Measurements from ENCODE around the gene SERGEF. TPM values are rescaled to one million over a fixed set of nuclear protein-coding genes. Genes with fewer than 3 reads are reported as not detected.

The SERGEF gene
- 39.5 and 43.9 TPM in 2 replicates for total RNA-seq

- Mint-ChIP-seq H3K36me3 (ENCODE audit: low read depth) (peaks cover 3% of the 10 kb centered on the region), H3K4me3 (ENCODE audit: low read depth) (peak within 1 kb of the TSS; percentile 99), H3K4me1 (ENCODE audit: low read depth) (peaks cover 33% of the 10 kb centered on the region), H3K27me3 (ENCODE audit: low read depth) (no peaks in the 10 kb centered on the region), H3K27ac (peak within 1 kb of the TSS; percentile 91), H3K9me3 (no peaks in the 10 kb centered on the region)
- intact Hi-C loops (cut with micrococcal nuclease): loop anchor here (1.0 to 10.0 kb wide), 6 partner anchors 93 to 936 kb away; partner anchors contain the start of genes GTF2H1, HPS5, RPS13 and SAAL1
- DNase-seq (ENCODE audit: low spot score): peak; percentile 93
Observed at GRCh38 chr11:18012906-18013781, at the start of gene SERGEF. TSS of gene SERGEF (minus strand) at chr11:18013047. CDS start at chr11:18013010, 37 bp downstream.

- intact Hi-C loops (cut with micrococcal nuclease): no loop called here
- Mint-ChIP-seq H3K27ac (no peak overlapping the region), H3K4me3 (ENCODE audit: low read depth) (no peak overlapping the region), H3K27me3 (ENCODE audit: low read depth) (peaks cover 9% of the 10 kb centered on the region), H3K36me3 (ENCODE audit: low read depth) (no peaks in the 10 kb centered on the region), H3K4me1 (ENCODE audit: low read depth) (no peaks in the 10 kb centered on the region), H3K9me3 (no peaks in the 10 kb centered on the region)
- no peak for DNase-seq (ENCODE audit: low spot score)
Observed at GRCh38 chr11:18061351-18061750, 48.5 kb upstream of the SERGEF start.

- peaks cover 18% of the 10 kb centered on the region for H3K27me3 Mint-ChIP-seq (ENCODE audit: low read depth)
- intact Hi-C loops (cut with micrococcal nuclease): no loop called here
- H3K9me3 Mint-ChIP-seq: no peaks in the 10 kb centered on the region
- no peak for DNase-seq (ENCODE audit: low spot score)
- no peaks in the 10 kb centered on the region for H3K36me3 Mint-ChIP-seq (ENCODE audit: low read depth)
- no peak overlapping the region for H3K4me3 Mint-ChIP-seq (ENCODE audit: low read depth)
- no peaks in the 10 kb centered on the region for H3K4me1 Mint-ChIP-seq (ENCODE audit: low read depth)
- H3K27ac Mint-ChIP-seq: no peak overlapping the region
Observed at GRCh38 chr11:18056561-18057181, 43.8 kb upstream of the SERGEF start.

- peaks cover 19% of the 10 kb centered on the region for H3K27me3 Mint-ChIP-seq (ENCODE audit: low read depth)
- H3K27ac Mint-ChIP-seq: no peak overlapping the region
- no peaks in the 10 kb centered on the region for H3K4me1 Mint-ChIP-seq (ENCODE audit: low read depth)
- DNase-seq (ENCODE audit: low spot score): no peak
- intact Hi-C loops (cut with micrococcal nuclease): no loop called here
- H3K4me3 Mint-ChIP-seq (ENCODE audit: low read depth): no peak overlapping the region
- H3K36me3 Mint-ChIP-seq (ENCODE audit: low read depth): no peaks in the 10 kb centered on the region
- no peaks in the 10 kb centered on the region for H3K9me3 Mint-ChIP-seq
Observed at GRCh38 chr11:18054511-18055103, 41.8 kb upstream of the SERGEF start.

- Mint-ChIP-seq H3K36me3 (ENCODE audit: low read depth) (no peaks in the 10 kb centered on the region), H3K27ac (no peak overlapping the region), H3K4me3 (ENCODE audit: low read depth) (no peak overlapping the region), H3K9me3 (no peaks in the 10 kb centered on the region), H3K4me1 (ENCODE audit: low read depth) (no peaks in the 10 kb centered on the region), H3K27me3 (ENCODE audit: low read depth) (peaks cover 44% of the 10 kb centered on the region)
- no peak for DNase-seq (ENCODE audit: low spot score)
- intact Hi-C loops (cut with micrococcal nuclease): no loop called here
Observed at GRCh38 chr11:18050848-18051247, 38.0 kb upstream of the SERGEF start.

- DNase-seq (ENCODE audit: low spot score): no peak
- H3K27ac Mint-ChIP-seq: no peak within 1 kb of the TSS
- H3K36me3 Mint-ChIP-seq (ENCODE audit: low read depth): no peaks in the 10 kb centered on the region
- no peak within 1 kb of the TSS for H3K4me3 Mint-ChIP-seq (ENCODE audit: low read depth)
- H3K4me1 Mint-ChIP-seq (ENCODE audit: low read depth): peaks cover 1% of the 10 kb centered on the region
- H3K9me3 Mint-ChIP-seq: no peaks in the 10 kb centered on the region
- H3K27me3 Mint-ChIP-seq (ENCODE audit: low read depth): peaks cover 56% of the 10 kb centered on the region
- intact Hi-C loops (cut with micrococcal nuclease): no loop called here
Observed at GRCh38 chr11:18046116-18046777, 33.4 kb upstream of the SERGEF start, which contains the start of gene TPH1. TSS of gene TPH1 (minus strand) at chr11:18046269. CDS start at chr11:18040762, 5,507 bp downstream.

- Mint-ChIP-seq H3K36me3 (ENCODE audit: low read depth) (no peaks in the 10 kb centered on the region), H3K4me1 (ENCODE audit: low read depth) (no peaks in the 10 kb centered on the region), H3K9me3 (no peaks in the 10 kb centered on the region), H3K27ac (no peak overlapping the region), H3K27me3 (ENCODE audit: low read depth) (peaks cover 18% of the 10 kb centered on the region), H3K4me3 (ENCODE audit: low read depth) (no peak overlapping the region)
- no peak for DNase-seq (ENCODE audit: low spot score)
- intact Hi-C loops (cut with micrococcal nuclease): no loop called here
Observed at GRCh38 chr11:18036456-18036855, 23.6 kb upstream of the SERGEF start.

GRCh38 chr11:18027475-18027874, 14.6 kb upstream of the SERGEF start:
- no peak for DNase-seq (ENCODE audit: low spot score)
- Mint-ChIP-seq H3K27me3 (ENCODE audit: low read depth) (peaks cover 5% of the 10 kb centered on the region), H3K4me1 (ENCODE audit: low read depth) (peaks cover 16% of the 10 kb centered on the region), H3K27ac (no peak overlapping the region), H3K9me3 (no peaks in the 10 kb centered on the region), H3K36me3 (ENCODE audit: low read depth) (no peaks in the 10 kb centered on the region), H3K4me3 (ENCODE audit: low read depth) (no peak overlapping the region)
- intact Hi-C loops (cut with micrococcal nuclease): no loop called here

- no peak for DNase-seq (ENCODE audit: low spot score)
- H3K4me3 Mint-ChIP-seq (ENCODE audit: low read depth): no peak overlapping the region
Observed at GRCh38 chr11:18022419-18022818, 9.6 kb upstream of the SERGEF start.

GRCh38 chr11:18019650-18020049, 6.8 kb upstream of the SERGEF start:
- Mint-ChIP-seq H3K27ac (no peak overlapping the region), H3K4me3 (ENCODE audit: low read depth) (no peak overlapping the region), H3K36me3 (ENCODE audit: low read depth) (no peaks in the 10 kb centered on the region), H3K27me3 (ENCODE audit: low read depth) (no peaks in the 10 kb centered on the region), H3K9me3 (no peaks in the 10 kb centered on the region), H3K4me1 (ENCODE audit: low read depth) (peaks cover 8% of the 10 kb centered on the region)
- intact Hi-C loops (cut with micrococcal nuclease): loop anchor here (10.0 kb wide), 2 partner anchors 505 to 615 kb away; partner anchors contain the start of genes SPTY2D1 and TSG101
- DNase-seq (ENCODE audit: low spot score): no peak

More at GRCh38 chr11:18022419-18022818, 9.6 kb upstream of the SERGEF start:
- H3K27me3 Mint-ChIP-seq (ENCODE audit: low read depth): peaks cover 5% of the 10 kb centered on the region
- intact Hi-C loops (cut with micrococcal nuclease): no loop called here
- H3K36me3 Mint-ChIP-seq (ENCODE audit: low read depth): no peaks in the 10 kb centered on the region
- peaks cover 8% of the 10 kb centered on the region for H3K4me1 Mint-ChIP-seq (ENCODE audit: low read depth)
- no peaks in the 10 kb centered on the region for H3K9me3 Mint-ChIP-seq
- H3K27ac Mint-ChIP-seq: no peak overlapping the region

GRCh38 chr11:18016789-18017188, 3.9 kb upstream of the SERGEF start:
- H3K27ac Mint-ChIP-seq: no peak overlapping the region
- peaks cover 27% of the 10 kb centered on the region for H3K4me1 Mint-ChIP-seq (ENCODE audit: low read depth)
- no peaks in the 10 kb centered on the region for H3K9me3 Mint-ChIP-seq
- no peaks in the 10 kb centered on the region for H3K27me3 Mint-ChIP-seq (ENCODE audit: low read depth)
- no peak for DNase-seq (ENCODE audit: low spot score)
- peaks cover 3% of the 10 kb centered on the region for H3K36me3 Mint-ChIP-seq (ENCODE audit: low read depth)
- intact Hi-C loops (cut with micrococcal nuclease): loop anchor here (10.0 kb wide), 2 partner anchors 508 to 618 kb away; partner anchors contain the start of genes SPTY2D1 and TSG101
- H3K4me3 Mint-ChIP-seq (ENCODE audit: low read depth): no peak overlapping the region

GRCh38 chr11:18014876-18015275, 2.0 kb upstream of the SERGEF start:
- Mint-ChIP-seq H3K27me3 (ENCODE audit: low read depth) (no peaks in the 10 kb centered on the region), H3K4me3 (ENCODE audit: low read depth) (peak overlapping the region; percentile 57), H3K4me1 (ENCODE audit: low read depth) (peaks cover 33% of the 10 kb centered on the region), H3K9me3 (no peaks in the 10 kb centered on the region), H3K27ac (peak overlapping the region; percentile 38), H3K36me3 (ENCODE audit: low read depth) (peaks cover 3% of the 10 kb centered on the region)
- intact Hi-C loops (cut with micrococcal nuclease): loop anchor here (5.0 to 10.0 kb wide), 4 partner anchors 367 to 938 kb away; partner anchors contain the start of genes RPS13, SPTY2D1 and TSG101
- no peak for DNase-seq (ENCODE audit: low spot score)
